Measurements from ENCODE around the gene DEGS1.

DNA sequence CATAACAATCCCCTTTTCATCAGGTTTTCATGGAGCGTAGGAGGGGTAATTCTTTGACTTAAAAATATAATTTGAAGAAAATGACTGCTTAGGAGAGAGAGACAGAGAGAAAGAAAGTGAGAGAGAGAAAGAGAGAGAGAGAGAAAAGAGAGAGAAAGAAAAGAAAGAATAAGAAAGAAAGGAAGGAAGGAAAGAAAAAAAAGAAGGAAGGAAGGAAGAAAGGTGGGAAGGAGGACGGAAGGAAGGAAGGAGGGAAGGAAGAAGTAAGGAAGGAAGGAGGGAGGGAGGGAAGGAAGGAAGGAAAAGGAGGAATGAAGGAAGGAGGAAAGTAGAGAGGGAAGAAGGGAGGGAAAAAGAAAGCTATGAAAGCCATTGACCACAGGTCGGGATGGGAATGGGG lies 10.8 kb upstream of the DEGS1 start:
- TF ChIP-seq EP300 (conservative IDR thresholded peaks at IDR 0.05; ENCODE audit: poor library complexity, severe bottlenecking) (no peak), TAF1 (IDR thresholded peaks at IDR 0.05; ENCODE audit: low read depth) (no peak), POLR2AphosphoS5 (IDR thresholded peaks at IDR 0.05) (no peak), EZH2 (IDR thresholded peaks at IDR 0.05; ENCODE audit: borderline replicate concordance, insufficient read depth, low read length, poor library complexity, severe bottlenecking) (no peak), SMC3 (conservative IDR thresholded peaks at IDR 0.05; ENCODE audit: poor library complexity) (no peak)
- TF ChIP-seq, protein P1, sequence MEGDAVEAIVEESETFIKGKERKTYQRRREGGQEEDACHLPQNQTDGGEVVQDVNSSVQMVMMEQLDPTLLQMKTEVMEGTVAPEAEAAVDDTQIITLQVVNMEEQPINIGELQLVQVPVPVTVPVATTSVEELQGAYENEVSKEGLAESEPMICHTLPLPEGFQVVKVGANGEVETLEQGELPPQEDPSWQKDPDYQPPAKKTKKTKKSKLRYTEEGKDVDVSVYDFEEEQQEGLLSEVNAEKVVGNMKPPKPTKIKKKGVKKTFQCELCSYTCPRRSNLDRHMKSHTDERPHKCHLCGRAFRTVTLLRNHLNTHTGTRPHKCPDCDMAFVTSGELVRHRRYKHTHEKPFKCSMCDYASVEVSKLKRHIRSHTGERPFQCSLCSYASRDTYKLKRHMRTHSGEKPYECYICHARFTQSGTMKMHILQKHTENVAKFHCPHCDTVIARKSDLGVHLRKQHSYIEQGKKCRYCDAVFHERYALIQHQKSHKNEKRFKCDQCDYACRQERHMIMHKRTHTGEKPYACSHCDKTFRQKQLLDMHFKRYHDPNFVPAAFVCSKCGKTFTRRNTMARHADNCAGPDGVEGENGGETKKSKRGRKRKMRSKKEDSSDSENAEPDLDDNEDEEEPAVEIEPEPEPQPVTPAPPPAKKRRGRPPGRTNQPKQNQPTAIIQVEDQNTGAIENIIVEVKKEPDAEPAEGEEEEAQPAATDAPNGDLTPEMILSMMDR (IDR thresholded peaks at IDR 0.05; ENCODE audit: poor library complexity, severe bottlenecking): no peak
- TF ChIP-seq, protein P2, sequence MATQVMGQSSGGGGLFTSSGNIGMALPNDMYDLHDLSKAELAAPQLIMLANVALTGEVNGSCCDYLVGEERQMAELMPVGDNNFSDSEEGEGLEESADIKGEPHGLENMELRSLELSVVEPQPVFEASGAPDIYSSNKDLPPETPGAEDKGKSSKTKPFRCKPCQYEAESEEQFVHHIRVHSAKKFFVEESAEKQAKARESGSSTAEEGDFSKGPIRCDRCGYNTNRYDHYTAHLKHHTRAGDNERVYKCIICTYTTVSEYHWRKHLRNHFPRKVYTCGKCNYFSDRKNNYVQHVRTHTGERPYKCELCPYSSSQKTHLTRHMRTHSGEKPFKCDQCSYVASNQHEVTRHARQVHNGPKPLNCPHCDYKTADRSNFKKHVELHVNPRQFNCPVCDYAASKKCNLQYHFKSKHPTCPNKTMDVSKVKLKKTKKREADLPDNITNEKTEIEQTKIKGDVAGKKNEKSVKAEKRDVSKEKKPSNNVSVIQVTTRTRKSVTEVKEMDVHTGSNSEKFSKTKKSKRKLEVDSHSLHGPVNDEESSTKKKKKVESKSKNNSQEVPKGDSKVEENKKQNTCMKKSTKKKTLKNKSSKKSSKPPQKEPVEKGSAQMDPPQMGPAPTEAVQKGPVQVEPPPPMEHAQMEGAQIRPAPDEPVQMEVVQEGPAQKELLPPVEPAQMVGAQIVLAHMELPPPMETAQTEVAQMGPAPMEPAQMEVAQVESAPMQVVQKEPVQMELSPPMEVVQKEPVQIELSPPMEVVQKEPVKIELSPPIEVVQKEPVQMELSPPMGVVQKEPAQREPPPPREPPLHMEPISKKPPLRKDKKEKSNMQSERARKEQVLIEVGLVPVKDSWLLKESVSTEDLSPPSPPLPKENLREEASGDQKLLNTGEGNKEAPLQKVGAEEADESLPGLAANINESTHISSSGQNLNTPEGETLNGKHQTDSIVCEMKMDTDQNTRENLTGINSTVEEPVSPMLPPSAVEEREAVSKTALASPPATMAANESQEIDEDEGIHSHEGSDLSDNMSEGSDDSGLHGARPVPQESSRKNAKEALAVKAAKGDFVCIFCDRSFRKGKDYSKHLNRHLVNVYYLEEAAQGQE (IDR thresholded peaks at IDR 0.05; ENCODE audit: borderline replicate concordance): no peak

Measured in neural cell (in vitro differentiated cells).